ENCODE measurements around the gene UNC13B. TPM values are rescaled to one million over a fixed set of nuclear protein-coding genes. Genes with fewer than 3 reads are reported as not detected.

The UNC13B gene
- total and polyA plus RNA-seq, 8 donors, result 70.0 to 92.8 (median 86.3) TPM

DNA sequence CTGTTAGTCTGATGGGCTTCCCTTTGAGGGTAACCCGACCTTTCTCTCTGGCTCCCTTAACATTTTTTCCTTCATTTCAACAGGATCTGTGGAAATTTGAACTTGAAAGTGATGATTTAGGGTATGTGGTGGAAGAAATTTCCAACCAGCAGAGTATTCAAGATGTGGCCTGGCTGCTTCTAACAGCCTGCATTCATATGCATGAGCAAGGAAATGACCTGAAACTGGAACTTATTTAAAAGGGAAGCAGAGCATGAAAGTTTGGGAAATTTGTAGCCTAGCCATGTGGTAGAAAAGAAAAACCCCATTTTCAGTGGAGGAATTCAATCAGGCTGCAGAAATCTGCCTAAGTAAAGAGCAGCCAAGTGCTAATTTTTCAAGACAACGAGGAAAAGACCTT lies 41.7 kb downstream of the UNC13B start:
- H3K36me3 ChIP-seq, result peaks cover 0 to 5% of the 10 kb centered on the region in 2 donors
- H3K27me3 ChIP-seq, result no peaks in the 10 kb centered on the region
- DNase-seq (no peak), ATAC-seq (no peak)
- H3K27ac ChIP-seq, result no peak overlapping the region
- intact Hi-C loops (cut with DNase I), result no loop called here
- TF ChIP-seq CTCF (IDR thresholded peaks at IDR 0.05), result no peak
- H3K9me3 ChIP-seq, result peaks cover 0 to 57% of the 10 kb centered on the region in 2 donors
- H3K4me1 ChIP-seq, result no peaks in the 10 kb centered on the region
- H3K4me3 ChIP-seq, result no peak overlapping the region

DNA sequence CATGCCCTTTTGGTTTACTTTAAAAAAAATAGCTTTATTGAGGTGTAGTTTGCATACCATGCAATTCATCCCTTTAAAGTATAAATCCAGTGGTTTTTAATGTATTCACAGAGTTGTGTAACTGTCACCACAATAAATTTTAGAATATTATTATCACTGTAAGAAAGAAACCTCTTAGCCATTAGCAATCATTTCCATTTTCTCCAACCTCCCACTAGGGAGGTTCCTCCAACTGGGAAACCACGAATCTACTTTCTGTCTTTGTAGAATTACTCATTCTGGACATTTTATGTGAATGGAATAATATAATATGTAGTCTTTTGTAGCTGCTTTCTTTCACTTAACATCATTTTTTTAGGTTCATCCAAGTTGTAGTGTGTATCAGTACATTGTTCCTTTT lies 43.5 kb downstream of the UNC13B start:
- ATAC-seq, result no peak
- peaks cover 0 to 5% of the 10 kb centered on the region in 2 donors for H3K36me3 ChIP-seq
- intact Hi-C loops (cut with DNase I), result no loop called here
- H3K4me3 ChIP-seq, result no peak overlapping the region
- H3K9me3 ChIP-seq, result peaks cover 0 to 52% of the 10 kb centered on the region in 2 donors
- H3K4me1 ChIP-seq, result no peaks in the 10 kb centered on the region
- H3K27ac ChIP-seq, result no peak overlapping the region
- no peak for DNase-seq
- no peaks in the 10 kb centered on the region for H3K27me3 ChIP-seq
- TF ChIP-seq CTCF (IDR thresholded peaks at IDR 0.05), result no peak

DNA sequence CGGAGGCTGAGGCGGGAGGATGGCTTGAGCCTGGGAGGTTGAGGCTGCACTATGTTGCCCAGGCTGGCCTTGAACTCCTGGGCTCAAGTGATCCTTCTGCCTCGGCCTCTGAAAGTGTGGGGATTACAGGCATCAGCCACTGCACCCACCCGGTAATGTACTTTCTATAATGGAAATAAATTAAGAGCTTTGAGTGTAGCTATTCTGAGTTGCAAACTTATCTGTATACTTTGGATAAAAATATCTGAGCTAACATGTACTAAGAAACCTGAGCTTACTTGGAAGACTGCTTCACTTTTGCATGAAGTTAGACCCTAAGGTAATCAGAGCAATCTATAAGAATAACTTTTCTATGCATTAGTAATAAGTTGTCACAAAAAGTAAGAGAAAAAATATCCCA lies 50.0 kb downstream of the UNC13B start:
- intact Hi-C loops (cut with DNase I), result no loop called here
- Histone ChIP-seq H3K4me1 (no peaks in the 10 kb centered on the region), H3K36me3 (no peaks in the 10 kb centered on the region), H3K9me3 (peaks cover 0 to 9% of the 10 kb centered on the region in 2 donors), H3K27ac (no peak overlapping the region), H3K4me3 (no peak overlapping the region), H3K27me3 (no peaks in the 10 kb centered on the region)
- ATAC-seq, result no peak
- no peak for DNase-seq
- TF ChIP-seq CTCF (IDR thresholded peaks at IDR 0.05), result no peak

GRCh38 chr9:35220659-35221338 lies 59.0 kb downstream of the UNC13B start:
- TF ChIP-seq CTCF (IDR thresholded peaks at IDR 0.05), result no peak
- no peak for DNase-seq
- Histone ChIP-seq H3K4me3 (no peak overlapping the region), H3K36me3 (no peaks in the 10 kb centered on the region), H3K27ac (no peak overlapping the region), H3K9me3 (peaks cover 0 to 24% of the 10 kb centered on the region in 2 donors), H3K27me3 (no peaks in the 10 kb centered on the region), H3K4me1 (no peaks in the 10 kb centered on the region)
- intact Hi-C loops (cut with DNase I), result no loop called here
- ATAC-seq, result no peak

DNA sequence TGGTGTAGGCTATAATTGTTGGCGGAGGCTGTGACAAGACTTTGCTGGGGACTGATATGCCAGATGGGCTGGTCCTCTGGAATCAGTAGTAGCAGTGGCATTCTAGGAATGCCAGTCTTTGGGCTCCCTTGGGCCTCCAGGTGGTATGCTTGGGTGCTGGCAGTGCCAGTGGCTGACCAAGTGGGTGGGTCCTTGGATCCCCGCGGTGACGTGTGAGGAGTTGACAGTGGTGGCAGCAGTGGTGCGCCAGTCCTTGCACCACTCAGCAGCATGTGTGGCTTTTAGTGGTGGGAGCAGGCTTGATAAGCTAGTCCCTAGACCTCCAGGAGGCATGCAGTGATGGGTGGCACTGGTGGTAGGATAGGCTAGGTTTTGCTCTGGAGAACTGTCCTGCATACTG lies 63.9 kb downstream of the UNC13B start:
- no peak overlapping the region for H3K27ac ChIP-seq
- DNase-seq, result no peak
- TF ChIP-seq CTCF (IDR thresholded peaks at IDR 0.05), result no peak

More for the DNA sequence above, 63.9 kb downstream of the UNC13B start:
- intact Hi-C loops (cut with DNase I), result no loop called here
- ATAC-seq, result no peak
- H3K36me3 ChIP-seq, result no peaks in the 10 kb centered on the region
- no peak overlapping the region for H3K4me3 ChIP-seq
- peaks cover 5 to 14% of the 10 kb centered on the region in 2 donors for H3K4me1 ChIP-seq
- H3K27me3 ChIP-seq, result no peaks in the 10 kb centered on the region
- peaks cover 0 to 21% of the 10 kb centered on the region in 2 donors for H3K9me3 ChIP-seq

Measured in left lung (tissue), 10 donors.